Glutamatergic neuron (in vitro differentiated cells): Measurements from ENCODE around the gene MYO5B. TPM values are rescaled to one million over a fixed set of nuclear protein-coding genes. Genes with fewer than 3 reads are reported as not detected.

Experiments
- DNase-seq: peaks from one replicate; pipeline ENCODE4 v3.0.0; 2022
- H3K27ac Mint-ChIP-seq: one replicate; pipeline ENCODE4 v1.8.0; 2020; ENCODE audit warnings: mild to moderate bottlenecking, mixed read lengths, inconsistent platforms; ENCODE audit not compliant: unreplicated experiment
- H3K27me3 Mint-ChIP-seq: one replicate; pipeline ENCODE4 v1.8.0; 2020; ENCODE audit warnings: mild to moderate bottlenecking, moderate library complexity, mixed read lengths, inconsistent platforms; ENCODE audit not compliant: unreplicated experiment
- H3K36me3 Mint-ChIP-seq: one replicate; pipeline ENCODE4 v1.8.0; 2020; ENCODE audit warnings: mild to moderate bottlenecking, mixed read lengths, inconsistent platforms; ENCODE audit not compliant: unreplicated experiment
- H3K4me1 Mint-ChIP-seq: one replicate; pipeline ENCODE4 v1.8.0; 2020; ENCODE audit warnings: mild to moderate bottlenecking, low read depth, mixed read lengths, inconsistent platforms; ENCODE audit not compliant: unreplicated experiment
- H3K4me3 Mint-ChIP-seq: one replicate; pipeline ENCODE4 v1.8.0; 2020; ENCODE audit warnings: mild to moderate bottlenecking, mixed read lengths, inconsistent platforms; ENCODE audit not compliant: unreplicated experiment
- H3K9me3 Mint-ChIP-seq: one replicate; pipeline ENCODE4 v1.8.0; 2020; ENCODE audit warnings: mild to moderate bottlenecking, moderate library complexity, mixed read lengths, inconsistent platforms; ENCODE audit not compliant: unreplicated experiment
- CTCF ChIP-seq: fragments of 200-600 bp; sonication (generic); IDR thresholded peaks from one replicate; pipeline ENCODE4 v1.5.0; 2021; ENCODE audit not compliant: partially characterized antibody, unreplicated experiment
- total RNA-seq: library from RNA; stranded (reverse); fragmentation: NEBNext Ultra II Directional; extraction: Animal tissue kit (Norgen Biotek cat#: 25700); gene quantifications from one replicate; pipeline ENCODE4 v1.2.1, GENCODE V29; 2021; ENCODE audit not compliant: unreplicated experiment

Gene MYO5B
- total RNA-seq, 1 donor from 2014 or later = 2.7 TPM

GRCh38 chr18:49910986-49911385, 284.0 kb downstream of the MYO5B start:
- Mint-ChIP-seq H3K4me1 (peaks cover 1% of the 10 kb centered on the region), H3K36me3 (peaks cover 13% of the 10 kb centered on the region), H3K27ac (no peak overlapping the region), H3K27me3 (peaks cover 4% of the 10 kb centered on the region), H3K9me3 (peaks cover 3% of the 10 kb centered on the region), H3K4me3 (no peak overlapping the region)
- TF ChIP-seq CTCF = no peak
- DNase-seq = no peak

- DNase-seq = no peak
- Mint-ChIP-seq H3K4me1 (peaks cover 1% of the 10 kb centered on the region), H3K4me3 (no peak overlapping the region), H3K9me3 (peaks cover 3% of the 10 kb centered on the region), H3K27me3 (peaks cover 4% of the 10 kb centered on the region), H3K27ac (no peak overlapping the region), H3K36me3 (peaks cover 13% of the 10 kb centered on the region)
- TF ChIP-seq CTCF = no peak
Observed at GRCh38 chr18:49910019-49910418, 284.9 kb downstream of the MYO5B start.

- DNase-seq = no peak
- H3K27me3 Mint-ChIP-seq = peaks cover 2% of the 10 kb centered on the region
- no peak for TF ChIP-seq CTCF
Observed at GRCh38 chr18:49907346-49907929, 287.5 kb downstream of the MYO5B start.

GRCh38 chr18:49905771-49906170, 289.2 kb downstream of the MYO5B start:
- DNase-seq = no peak
- Mint-ChIP-seq H3K27me3 (peaks cover 6% of the 10 kb centered on the region), H3K9me3 (peaks cover 6% of the 10 kb centered on the region), H3K27ac (no peak overlapping the region), H3K4me1 (peaks cover 1% of the 10 kb centered on the region), H3K36me3 (peaks cover 12% of the 10 kb centered on the region), H3K4me3 (no peak overlapping the region)
- TF ChIP-seq CTCF = no peak

More at GRCh38 chr18:49907346-49907929, 287.5 kb downstream of the MYO5B start:
- peaks cover 1% of the 10 kb centered on the region for H3K4me1 Mint-ChIP-seq
- H3K4me3 Mint-ChIP-seq = no peak overlapping the region
- H3K36me3 Mint-ChIP-seq = peaks cover 6% of the 10 kb centered on the region
- peaks cover 3% of the 10 kb centered on the region for H3K9me3 Mint-ChIP-seq
- no peak overlapping the region for H3K27ac Mint-ChIP-seq

- peaks cover 7% of the 10 kb centered on the region for H3K9me3 Mint-ChIP-seq
- no peak for DNase-seq
- peaks cover 12% of the 10 kb centered on the region for H3K36me3 Mint-ChIP-seq
- peaks cover 7% of the 10 kb centered on the region for H3K27me3 Mint-ChIP-seq
- H3K4me3 Mint-ChIP-seq = no peak overlapping the region
- H3K4me1 Mint-ChIP-seq = peaks cover 1% of the 10 kb centered on the region
- no peak overlapping the region for H3K27ac Mint-ChIP-seq
- no peak for TF ChIP-seq CTCF
Observed at GRCh38 chr18:49904871-49905555, 289.9 kb downstream of the MYO5B start.
